Astrocyte (in vitro differentiated cells and primary cell): ENCODE measurements around the gene RASSF5. TPM values are rescaled to one million over a fixed set of nuclear protein-coding genes. Genes with fewer than 3 reads are reported as not detected.

Experiments used
- DNase-seq: peaks from one replicate; pipeline ENCODE4 v3.0.0-alpha.2; 2010; ENCODE audit warnings: low read depth
- FAIRE-seq: peaks from 2 replicates; lab custom pipeline; 2011; peaks lifted over from hg19 to GRCh38; lab: Jason Lieb, UNC
- H2AFZ ChIP-seq: 2 replicates; pipeline ENCODE4 v1.6.0; 2012; ENCODE audit warnings: low read depth, low read length, inconsistent platforms
- H3K27ac ChIP-seq: 2 replicates; pipeline ENCODE4 v1.5.1; 2011; ENCODE audit warnings: low read depth, low read length, inconsistent platforms
- H3K27me3 ChIP-seq: 2 replicates; pipeline ENCODE4 v1.6.0; 2011; ENCODE audit warnings: low read length, inconsistent platforms; ENCODE audit not compliant: insufficient read depth
- H3K36me3 ChIP-seq: 2 replicates; pipeline ENCODE4 v1.5.1; 2011; ENCODE audit warnings: low read length, inconsistent platforms; ENCODE audit not compliant: insufficient read depth
- H3K4me1 ChIP-seq: 2 replicates; pipeline ENCODE4 v1.5.1; 2011; ENCODE audit warnings: low read length, inconsistent platforms; ENCODE audit not compliant: insufficient read depth
- H3K4me2 ChIP-seq: 2 replicates; pipeline ENCODE4 v1.6.0; 2012; ENCODE audit warnings: low read length, inconsistent platforms
- H3K4me3 ChIP-seq: 2 replicates; pipeline ENCODE4 v1.5.1; 2011; ENCODE audit warnings: low read depth, mild to moderate bottlenecking, low read length, inconsistent platforms; ENCODE audit not compliant: insufficient read depth
- H3K79me2 ChIP-seq: 2 replicates; pipeline ENCODE4 v1.6.0; 2012; ENCODE audit warnings: mild to moderate bottlenecking, low read length, inconsistent platforms; ENCODE audit not compliant: insufficient read depth
- H3K9ac ChIP-seq: 2 replicates; pipeline ENCODE4 v1.6.0; 2012; ENCODE audit warnings: mild to moderate bottlenecking, low read length, inconsistent platforms
- H3K9me3 ChIP-seq: 2 replicates; pipeline ENCODE4 v1.5.1; 2012; ENCODE audit warnings: low read depth, mild to moderate bottlenecking, low read length, inconsistent platforms; ENCODE audit not compliant: insufficient read depth
- H4K20me1 ChIP-seq: 2 replicates; pipeline ENCODE4 v1.6.0; 2012; ENCODE audit warnings: low read length, inconsistent platforms; ENCODE audit not compliant: insufficient read depth
- H3K27ac Mint-ChIP-seq: one replicate; pipeline ENCODE4 v1.8.0; 2021; ENCODE audit warnings: mild to moderate bottlenecking, mixed read lengths; ENCODE audit not compliant: unreplicated experiment
- H3K27me3 Mint-ChIP-seq: one replicate; pipeline ENCODE4 v1.8.0; 2021; ENCODE audit warnings: low read depth, mixed read lengths; ENCODE audit not compliant: unreplicated experiment
- H3K36me3 Mint-ChIP-seq: one replicate; pipeline ENCODE4 v1.8.0; 2021; ENCODE audit warnings: low read depth, mixed read lengths; ENCODE audit not compliant: unreplicated experiment
- H3K4me1 Mint-ChIP-seq: one replicate; pipeline ENCODE4 v1.8.0; 2021; ENCODE audit warnings: low read depth, mixed read lengths; ENCODE audit not compliant: unreplicated experiment
- H3K4me3 Mint-ChIP-seq: one replicate; pipeline ENCODE4 v1.8.0; 2021; ENCODE audit warnings: mild to moderate bottlenecking, moderate library complexity, mixed read lengths; ENCODE audit not compliant: unreplicated experiment
- H3K9me3 Mint-ChIP-seq: one replicate; pipeline ENCODE4 v1.8.0; 2021; ENCODE audit warnings: mild to moderate bottlenecking, mixed read lengths; ENCODE audit not compliant: unreplicated experiment
- EZH2 ChIP-seq: IDR thresholded peaks from 2 replicates; pipeline ENCODE4 v1.6.1; 2012; ENCODE audit warnings: mild to moderate bottlenecking, low read length, inconsistent platforms; ENCODE audit not compliant: insufficient read depth
- total RNA-seq: library from RNA; stranded (reverse); gene quantifications from 2 replicates; pipeline ENCODE4 v1.2.1, GENCODE V29; 2021
- TF ChIP-seq, protein P1 (sequence below): IDR thresholded peaks from 2 replicates; pipeline ENCODE4 v1.5.1; 2011; ENCODE audit warnings: low read depth, mild to moderate bottlenecking, inconsistent platforms, low read length, moderate library complexity; ENCODE audit not compliant: insufficient read depth

The RASSF5 gene
- total RNA-seq, 1 donor from 2014 or later, result 0.43 TPM

GRCh38 chr1:206570529-206570928 is 63.2 kb downstream of the RASSF5 start:
- H3K27ac Mint-ChIP-seq, result no peak overlapping the region
- no peak overlapping the region for H3K4me3 Mint-ChIP-seq
- H3K27me3 Mint-ChIP-seq, result peaks cover 34% of the 10 kb centered on the region
- Histone ChIP-seq H3K27ac (no peak overlapping the region), H3K79me2 (no peaks in the 10 kb centered on the region), H3K36me3 (no peaks in the 10 kb centered on the region), H3K27me3 (no peaks in the 10 kb centered on the region), H4K20me1 (no peaks in the 10 kb centered on the region), H3K4me1 (peaks cover 4% of the 10 kb centered on the region), H3K4me3 (no peak overlapping the region), H3K9ac (no peak overlapping the region), H3K9me3 (no peaks in the 10 kb centered on the region), H2AFZ (no peak overlapping the region), H3K4me2 (no peak overlapping the region)
- H3K36me3 Mint-ChIP-seq, result peaks cover 4% of the 10 kb centered on the region
- FAIRE-seq, result no peak
- DNase-seq, result no peak
- no peaks in the 10 kb centered on the region for H3K9me3 Mint-ChIP-seq
- no peak for TF ChIP-seq EZH2
- TF ChIP-seq, protein P1, sequence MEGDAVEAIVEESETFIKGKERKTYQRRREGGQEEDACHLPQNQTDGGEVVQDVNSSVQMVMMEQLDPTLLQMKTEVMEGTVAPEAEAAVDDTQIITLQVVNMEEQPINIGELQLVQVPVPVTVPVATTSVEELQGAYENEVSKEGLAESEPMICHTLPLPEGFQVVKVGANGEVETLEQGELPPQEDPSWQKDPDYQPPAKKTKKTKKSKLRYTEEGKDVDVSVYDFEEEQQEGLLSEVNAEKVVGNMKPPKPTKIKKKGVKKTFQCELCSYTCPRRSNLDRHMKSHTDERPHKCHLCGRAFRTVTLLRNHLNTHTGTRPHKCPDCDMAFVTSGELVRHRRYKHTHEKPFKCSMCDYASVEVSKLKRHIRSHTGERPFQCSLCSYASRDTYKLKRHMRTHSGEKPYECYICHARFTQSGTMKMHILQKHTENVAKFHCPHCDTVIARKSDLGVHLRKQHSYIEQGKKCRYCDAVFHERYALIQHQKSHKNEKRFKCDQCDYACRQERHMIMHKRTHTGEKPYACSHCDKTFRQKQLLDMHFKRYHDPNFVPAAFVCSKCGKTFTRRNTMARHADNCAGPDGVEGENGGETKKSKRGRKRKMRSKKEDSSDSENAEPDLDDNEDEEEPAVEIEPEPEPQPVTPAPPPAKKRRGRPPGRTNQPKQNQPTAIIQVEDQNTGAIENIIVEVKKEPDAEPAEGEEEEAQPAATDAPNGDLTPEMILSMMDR, result no peak
- H3K4me1 Mint-ChIP-seq, result peaks cover 4% of the 10 kb centered on the region

- no peaks in the 10 kb centered on the region for H3K36me3 ChIP-seq
- TF ChIP-seq, protein P1, result no peak
- TF ChIP-seq EZH2, result no peak
- no peaks in the 10 kb centered on the region for H3K9me3 ChIP-seq
- H3K9ac ChIP-seq, result no peak overlapping the region
- H3K4me2 ChIP-seq, result no peak overlapping the region
- no peak overlapping the region for H2AFZ ChIP-seq
- Mint-ChIP-seq H3K27ac (no peak overlapping the region), H3K9me3 (no peaks in the 10 kb centered on the region), H3K36me3 (no peaks in the 10 kb centered on the region), H3K4me1 (peaks cover 8% of the 10 kb centered on the region), H3K27me3 (peaks cover 16% of the 10 kb centered on the region), H3K4me3 (no peak overlapping the region)
- no peaks in the 10 kb centered on the region for H3K79me2 ChIP-seq
- no peaks in the 10 kb centered on the region for H4K20me1 ChIP-seq
- DNase-seq (no peak), FAIRE-seq (no peak)
- H3K27ac ChIP-seq, result no peak overlapping the region
- no peaks in the 10 kb centered on the region for H3K27me3 ChIP-seq
- H3K4me3 ChIP-seq, result no peak overlapping the region
- peaks cover 4% of the 10 kb centered on the region for H3K4me1 ChIP-seq
Measured at GRCh38 chr1:206572835-206573234, 65.5 kb downstream of the RASSF5 start.

DNA sequence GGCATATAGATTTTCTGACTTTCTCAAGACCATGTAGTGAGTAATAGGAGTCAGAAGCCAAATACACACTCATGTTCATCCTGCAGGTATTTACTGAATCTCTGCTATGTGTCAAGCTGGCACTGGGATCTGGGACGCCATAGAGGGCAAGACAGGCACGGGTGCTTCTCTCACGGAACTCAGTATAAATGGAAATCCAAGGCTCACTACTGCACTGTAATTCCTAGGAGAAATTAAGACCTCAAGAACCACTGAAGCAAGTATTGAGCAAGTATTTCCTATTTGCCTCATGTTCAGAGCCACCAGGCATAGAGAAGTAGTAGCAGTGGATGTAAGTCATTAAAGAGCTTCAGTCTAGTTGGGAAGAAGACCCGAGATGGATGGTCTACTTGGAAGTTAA is 66.0 kb downstream of the RASSF5 start:
- H3K36me3 ChIP-seq, result no peaks in the 10 kb centered on the region
- H3K4me3 ChIP-seq, result no peak overlapping the region
- H3K79me2 ChIP-seq, result no peaks in the 10 kb centered on the region
- Mint-ChIP-seq H3K27me3 (peaks cover 16% of the 10 kb centered on the region), H3K4me3 (no peak overlapping the region), H3K4me1 (peaks cover 8% of the 10 kb centered on the region), H3K36me3 (no peaks in the 10 kb centered on the region), H3K27ac (no peak overlapping the region), H3K9me3 (no peaks in the 10 kb centered on the region)
- H3K9me3 ChIP-seq, result no peaks in the 10 kb centered on the region
- no peak for TF ChIP-seq EZH2
- TF ChIP-seq, protein P1, result no peak
- H2AFZ ChIP-seq, result no peak overlapping the region
- no peaks in the 10 kb centered on the region for H4K20me1 ChIP-seq
- FAIRE-seq (no peak), DNase-seq (no peak)
- no peaks in the 10 kb centered on the region for H3K27me3 ChIP-seq
- H3K4me2 ChIP-seq, result no peak overlapping the region
- peaks cover 4% of the 10 kb centered on the region for H3K4me1 ChIP-seq
- H3K27ac ChIP-seq, result no peak overlapping the region
- no peak overlapping the region for H3K9ac ChIP-seq
